Upper lobe of left lung (tissue), 4 donors: ENCODE data around the gene UMAD1.

Source experiments
- EP300 ChIP-seq, 4 donors: sonication (generic); formaldehyde crosslinking; IDR thresholded peaks; one replicate each; pipeline ENCODE4 v1.5.1; 2017; ENCODE audit warnings: antibody characterized with exemption in 4 of 4, control low read depth in 2 of 4
- POLR2A ChIP-seq, 4 donors: fragments of 450-650 bp; IDR thresholded peaks; one replicate each; pipeline ENCODE4 v1.5.1; 2016 to 2017; ENCODE audit warnings: antibody characterized with exemption in 4 of 4, mild to moderate bottlenecking in 2 of 4
- POLR2AphosphoS5 ChIP-seq, 2 donors: sonication (generic); formaldehyde crosslinking; IDR thresholded peaks; one replicate each; pipeline ENCODE4 v1.5.1; 2017; ENCODE audit warnings: antibody characterized with exemption in 2 of 2
- TF ChIP-seq, protein P1 (sequence below), 6 experiments: fragments of 450-650 bp in 4 of 6; fragments of 200-600 bp in 2 of 6; sonication (generic) in 2 of 6; IDR thresholded peaks; one replicate each; pipeline ENCODE4 v1.5.1; 2016 to 2019; ENCODE audit warnings: antibody characterized with exemption in 6 of 6

- TF ChIP-seq POLR2AphosphoS5 (IDR thresholded peaks at IDR 0.05) (no peak), POLR2A (IDR thresholded peaks at IDR 0.05) (no peak), EP300 (IDR thresholded peaks at IDR 0.05) (no peak)
- TF ChIP-seq, protein P1, sequence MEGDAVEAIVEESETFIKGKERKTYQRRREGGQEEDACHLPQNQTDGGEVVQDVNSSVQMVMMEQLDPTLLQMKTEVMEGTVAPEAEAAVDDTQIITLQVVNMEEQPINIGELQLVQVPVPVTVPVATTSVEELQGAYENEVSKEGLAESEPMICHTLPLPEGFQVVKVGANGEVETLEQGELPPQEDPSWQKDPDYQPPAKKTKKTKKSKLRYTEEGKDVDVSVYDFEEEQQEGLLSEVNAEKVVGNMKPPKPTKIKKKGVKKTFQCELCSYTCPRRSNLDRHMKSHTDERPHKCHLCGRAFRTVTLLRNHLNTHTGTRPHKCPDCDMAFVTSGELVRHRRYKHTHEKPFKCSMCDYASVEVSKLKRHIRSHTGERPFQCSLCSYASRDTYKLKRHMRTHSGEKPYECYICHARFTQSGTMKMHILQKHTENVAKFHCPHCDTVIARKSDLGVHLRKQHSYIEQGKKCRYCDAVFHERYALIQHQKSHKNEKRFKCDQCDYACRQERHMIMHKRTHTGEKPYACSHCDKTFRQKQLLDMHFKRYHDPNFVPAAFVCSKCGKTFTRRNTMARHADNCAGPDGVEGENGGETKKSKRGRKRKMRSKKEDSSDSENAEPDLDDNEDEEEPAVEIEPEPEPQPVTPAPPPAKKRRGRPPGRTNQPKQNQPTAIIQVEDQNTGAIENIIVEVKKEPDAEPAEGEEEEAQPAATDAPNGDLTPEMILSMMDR (IDR thresholded peaks at IDR 0.05): no peak
These were observed 273.0 kb downstream of the UMAD1 start for GRCh38 chr7:7913504-7913903.
